GM12865 (cell line): ENCODE results near the gene CHKA.

Source experiments
- DNase-seq: peaks from one replicate; pipeline ENCODE4 v3.0.0; 2010; ENCODE audit warnings: low read depth
- H3K4me3 ChIP-seq: 2 replicates; pipeline ENCODE4 v1.5.1; 2011; ENCODE audit warnings: mild to moderate bottlenecking, low read depth, low read length, control low read depth
- TF ChIP-seq, protein P1 (sequence below): IDR thresholded peaks from 2 replicates; pipeline ENCODE4 v1.5.1; 2011; ENCODE audit warnings: low read length, control low read depth, low read depth, inconsistent platforms; ENCODE audit not compliant: insufficient read depth; ENCODE audit errors: missing control alignments

CHKA gene

GRCh38 chr11:68014947-68015447, 106.2 kb downstream of the CHKA start:
- no peak overlapping the region for H3K4me3 ChIP-seq
- no peak for DNase-seq
- TF ChIP-seq, protein P1, sequence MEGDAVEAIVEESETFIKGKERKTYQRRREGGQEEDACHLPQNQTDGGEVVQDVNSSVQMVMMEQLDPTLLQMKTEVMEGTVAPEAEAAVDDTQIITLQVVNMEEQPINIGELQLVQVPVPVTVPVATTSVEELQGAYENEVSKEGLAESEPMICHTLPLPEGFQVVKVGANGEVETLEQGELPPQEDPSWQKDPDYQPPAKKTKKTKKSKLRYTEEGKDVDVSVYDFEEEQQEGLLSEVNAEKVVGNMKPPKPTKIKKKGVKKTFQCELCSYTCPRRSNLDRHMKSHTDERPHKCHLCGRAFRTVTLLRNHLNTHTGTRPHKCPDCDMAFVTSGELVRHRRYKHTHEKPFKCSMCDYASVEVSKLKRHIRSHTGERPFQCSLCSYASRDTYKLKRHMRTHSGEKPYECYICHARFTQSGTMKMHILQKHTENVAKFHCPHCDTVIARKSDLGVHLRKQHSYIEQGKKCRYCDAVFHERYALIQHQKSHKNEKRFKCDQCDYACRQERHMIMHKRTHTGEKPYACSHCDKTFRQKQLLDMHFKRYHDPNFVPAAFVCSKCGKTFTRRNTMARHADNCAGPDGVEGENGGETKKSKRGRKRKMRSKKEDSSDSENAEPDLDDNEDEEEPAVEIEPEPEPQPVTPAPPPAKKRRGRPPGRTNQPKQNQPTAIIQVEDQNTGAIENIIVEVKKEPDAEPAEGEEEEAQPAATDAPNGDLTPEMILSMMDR: no peak

- no peak overlapping the region for H3K4me3 ChIP-seq
- no peak for DNase-seq
These were observed 106.8 kb downstream of the CHKA start for GRCh38 chr11:68014157-68014946.

DNA sequence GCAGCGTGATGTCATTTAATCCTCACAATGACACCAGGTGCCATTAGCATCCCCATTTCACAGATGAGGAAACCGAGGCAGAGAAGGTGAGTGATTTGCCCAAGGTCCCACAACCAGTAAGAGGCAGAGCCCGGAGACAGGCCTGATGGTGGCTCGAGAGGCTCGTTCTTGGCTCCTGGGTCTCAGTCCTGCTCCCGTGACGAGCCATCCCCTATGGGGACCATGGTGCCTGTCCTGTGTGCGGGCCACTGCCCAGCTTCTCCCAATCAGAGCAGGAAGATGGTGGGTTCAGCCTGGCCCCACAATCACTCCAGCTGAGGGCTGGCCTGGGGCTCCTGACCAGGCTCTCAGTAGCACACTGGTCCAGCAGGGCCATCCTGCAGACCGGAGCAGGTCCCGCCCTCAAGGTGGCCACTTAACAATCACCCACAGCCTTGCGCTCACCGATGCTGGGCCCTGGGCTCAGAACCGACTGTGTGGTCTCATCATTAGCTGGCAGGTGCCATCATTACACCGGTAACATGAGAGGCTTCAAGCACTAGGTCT, 107.5 kb downstream of the CHKA start:
- DNase-seq: no peak
- no peak overlapping the region for H3K4me3 ChIP-seq
- TF ChIP-seq, protein P1: no peak

More at GRCh38 chr11:68014157-68014946, 106.8 kb downstream of the CHKA start:
- TF ChIP-seq, protein P1: no peak

GRCh38 chr11:68012843-68013610, 108.2 kb downstream of the CHKA start:
- TF ChIP-seq, protein P1: no peak
- no peak overlapping the region for H3K4me3 ChIP-seq
- no peak for DNase-seq

DNA sequence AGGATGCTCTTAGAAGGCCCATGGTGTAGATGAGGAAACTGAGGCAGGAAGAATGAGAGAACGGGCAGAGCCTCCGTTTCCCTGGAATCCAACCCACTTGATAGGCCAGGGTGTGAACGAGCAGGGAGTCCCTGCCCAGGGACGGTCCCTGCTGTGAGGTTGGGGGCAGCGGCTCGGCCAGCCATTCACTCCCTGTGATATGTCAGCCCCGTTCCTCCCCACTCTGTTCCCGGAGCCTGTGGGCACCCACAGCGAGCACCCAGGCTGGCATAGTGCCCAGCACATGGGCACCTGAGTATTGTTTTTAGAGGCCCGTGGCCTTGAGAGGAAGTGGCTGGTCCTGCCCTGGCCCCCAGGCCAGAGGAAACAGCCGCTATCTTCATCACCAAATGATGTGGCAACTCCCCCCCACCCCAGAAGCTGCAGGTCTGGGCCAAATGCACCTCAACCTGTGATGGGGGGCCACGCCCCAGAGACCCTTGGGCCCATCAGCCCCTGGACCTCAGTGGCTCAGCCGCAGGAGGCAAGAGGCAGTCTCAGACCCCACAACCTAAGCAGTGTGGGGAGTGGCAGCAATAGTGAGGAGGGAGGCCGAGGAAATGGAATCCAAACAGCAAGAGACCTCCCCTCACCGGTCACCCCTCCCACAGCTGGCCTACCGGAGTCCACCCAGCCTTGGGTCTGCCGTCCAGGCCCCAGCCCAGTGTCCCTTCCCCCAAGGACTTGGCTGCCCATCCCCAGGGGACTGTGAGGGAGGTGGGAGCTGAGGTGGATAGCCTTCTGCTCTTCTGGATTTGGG, 108.9 kb downstream of the CHKA start:
- H3K4me3 ChIP-seq: no peak overlapping the region
- TF ChIP-seq, protein P1: no peak
- no peak for DNase-seq
